H1 (cell line): ENCODE data around the gene LIMK1. TPM values are rescaled to one million over a fixed set of nuclear protein-coding genes. Genes with fewer than 3 reads are reported as not detected.

Source experiments
- CTCF ChIA-PET: fragments of 300-600 bp; sonication (Branson Sonifier 250); formaldehyde crosslinking; loops from one replicate; lab custom pipeline; 2021; ENCODE audit not compliant: partially characterized antibody; lab: Charles Lee
- POLR2A ChIA-PET: fragments of 300-600 bp; sonication (Branson Sonifier 250); formaldehyde crosslinking; loops from one replicate; lab custom pipeline; 2021; ENCODE audit warnings: inconsistent platforms; ENCODE audit not compliant: partially characterized antibody; lab: Charles Lee
- DNase-seq, 2 experiments: peaks; one replicate each; pipeline versions ENCODE4 v3.0.0 to v3.0.0-alpha.2; 2010 to 2022; ENCODE audit warnings: low spot score in 2 of 2, low read depth in 1 of 2, mixed read lengths in 1 of 2
- FAIRE-seq: peaks from 2 replicates; lab custom pipeline; 2011; peaks lifted over from hg19 to GRCh38; lab: Jason Lieb, UNC
- H2AFZ ChIP-seq: 2 replicates; pipeline ENCODE4 v1.8.1; 2012; ENCODE audit warnings: low read length, inconsistent platforms
- H2AK5ac ChIP-seq: 2 replicates; pipeline ENCODE4 v1.6.1; 2013; ENCODE audit warnings: low read depth, low read length
- H2BK120ac ChIP-seq: replicated peaks from 2 replicates; pipeline ENCODE3; 2013; ENCODE audit warnings: low read depth, low read length, inconsistent platforms
- H2BK12ac ChIP-seq: 2 replicates; pipeline ENCODE4 v1.6.1; 2013; ENCODE audit warnings: low read depth, low read length
- H2BK15ac ChIP-seq: 2 replicates; pipeline ENCODE4 v1.6.1; 2013; ENCODE audit warnings: low read length
- H2BK20ac ChIP-seq: 2 replicates; pipeline ENCODE4 v1.6.1; 2013; ENCODE audit warnings: low read length
- H2BK5ac ChIP-seq: 2 replicates; pipeline ENCODE4 v1.6.1; 2013; ENCODE audit warnings: low read depth, low read length
- H3K14ac ChIP-seq: 2 replicates; pipeline ENCODE4 v1.6.1; 2013; ENCODE audit warnings: inconsistent platforms; ENCODE audit not compliant: insufficient read length
- H3K18ac ChIP-seq: 2 replicates; pipeline ENCODE4 v1.6.1; 2013; ENCODE audit warnings: low read length; ENCODE audit errors: extremely low read depth
- H3K23ac ChIP-seq: 2 replicates; pipeline ENCODE4 v1.6.1; 2013; ENCODE audit warnings: inconsistent platforms; ENCODE audit not compliant: insufficient read length
- H3K23me2 ChIP-seq: 2 replicates; pipeline ENCODE4 v1.6.1; 2013; ENCODE audit warnings: low read depth, low read length
- H3K27ac ChIP-seq: 2 replicates; pipeline ENCODE4 v1.6.1; 2011; ENCODE audit warnings: low read depth, low read length, inconsistent platforms
- H3K27me3 ChIP-seq, 4 experiments: replicated peaks in 1 of 4; 1 replicate in 1 of 4; 2 replicates in 3 of 4; pipeline versions ENCODE4 v1.6.1 to v1.8.1; 2011 to 2013; ENCODE audit warnings: low read length in 3 of 4, mild to moderate bottlenecking in 3 of 4, inconsistent platforms in 2 of 4, mixed read lengths in 2 of 4, moderate library complexity in 1 of 4; ENCODE audit not compliant: control insufficient read depth in 3 of 4, insufficient read depth in 3 of 4; ENCODE audit errors: extremely low read depth in 1 of 4
- H3K36me3 ChIP-seq, 4 experiments: 2 replicates each; pipeline versions ENCODE4 v1.6.1 to v1.8.1; 2011 to 2013; ENCODE audit warnings: mild to moderate bottlenecking in 4 of 4, low read length in 3 of 4, moderate library complexity in 2 of 4, control low read depth in 1 of 4, inconsistent platforms in 1 of 4; ENCODE audit not compliant: insufficient read depth in 4 of 4, control insufficient read depth in 2 of 4
- H3K4ac ChIP-seq: replicated peaks from 2 replicates; pipeline ENCODE3; 2013; ENCODE audit warnings: low read length, low read depth, mixed read lengths, inconsistent platforms; ENCODE audit not compliant: insufficient read length
- H3K4me1 ChIP-seq, 4 experiments: replicated peaks in 1 of 4; 1 replicate in 1 of 4; 2 replicates in 3 of 4; pipeline versions ENCODE4 v1.6.1 to v1.8.1; 2011 to 2013; ENCODE audit warnings: low read length in 3 of 4, inconsistent platforms in 2 of 4, mixed read lengths in 1 of 4; ENCODE audit not compliant: insufficient read depth in 4 of 4, control insufficient read depth in 3 of 4
- H3K4me2 ChIP-seq, 2 experiments: 2 replicates each; pipeline versions ENCODE4 v1.6.1 to v1.8.1; 2011 to 2013; ENCODE audit warnings: low read depth in 2 of 2, low read length in 2 of 2, control low read depth in 1 of 2, inconsistent platforms in 1 of 2, mild to moderate bottlenecking in 1 of 2; ENCODE audit not compliant: insufficient read depth in 1 of 2
- H3K4me3 ChIP-seq, 4 experiments: fragments of 200-600, 300-600 bp in 1 of 4; sonication (generic), shearing (Covaris generic), sonication (Bioruptor Twin) in 1 of 4; 2 replicates each; pipeline versions ENCODE4 v1.5.1 to v1.8.1; 2011 to 2016; ENCODE audit warnings: low read length in 4 of 4, low read depth in 3 of 4, control low read depth in 2 of 4, inconsistent platforms in 2 of 4, mild to moderate bottlenecking in 2 of 4, mixed read lengths in 1 of 4, moderate library complexity in 1 of 4; ENCODE audit not compliant: insufficient read depth in 2 of 4; ENCODE audit errors: extremely low read depth in 1 of 4
- H3K56ac ChIP-seq: replicated peaks from 2 replicates; pipeline ENCODE3; 2013; ENCODE audit warnings: low read depth, mild to moderate bottlenecking, mixed read lengths, low read length, inconsistent platforms; ENCODE audit not compliant: insufficient read length
- H3K79me1 ChIP-seq: 2 replicates; pipeline ENCODE4 v1.6.1; 2013; ENCODE audit warnings: low read depth, low read length, control low read depth
- H3K79me2 ChIP-seq, 2 experiments: 2 replicates each; pipeline versions ENCODE4 v1.6.1 to v1.8.1; 2012 to 2013; ENCODE audit warnings: low read length in 2 of 2, mild to moderate bottlenecking in 2 of 2, inconsistent platforms in 1 of 2; ENCODE audit not compliant: insufficient read depth in 2 of 2, control insufficient read depth in 1 of 2
- H3K9ac ChIP-seq, 4 experiments: replicated peaks in 1 of 4; 1 replicate in 1 of 4; 2 replicates in 3 of 4; pipeline versions ENCODE4 v1.6.1 to v1.8.1; 2011 to 2013; ENCODE audit warnings: low read depth in 3 of 4, low read length in 3 of 4, control low read depth in 2 of 4, mild to moderate bottlenecking in 2 of 4, moderate library complexity in 2 of 4, inconsistent platforms in 1 of 4; ENCODE audit errors: extremely low read depth in 1 of 4
- H3K9me3 ChIP-seq, 2 experiments: 2 replicates each; pipeline versions ENCODE4 v1.6.1 to v1.8.1; 2012 to 2013; ENCODE audit warnings: mild to moderate bottlenecking in 2 of 2, moderate library complexity in 2 of 2, control low read depth in 1 of 2, inconsistent platforms in 1 of 2, low read depth in 1 of 2, low read length in 1 of 2, mixed read lengths in 1 of 2; ENCODE audit not compliant: insufficient read depth in 2 of 2
- H4K20me1 ChIP-seq, 2 experiments: replicated peaks in 1 of 2; 2 replicates each; pipeline versions ENCODE3 to v1.8.1; 2011 to 2013; ENCODE audit warnings: inconsistent platforms in 2 of 2, low read length in 2 of 2, mild to moderate bottlenecking in 1 of 2; ENCODE audit not compliant: insufficient read depth in 2 of 2, control insufficient read depth in 1 of 2
- H4K5ac ChIP-seq: 2 replicates; pipeline ENCODE4 v1.6.1; 2013; ENCODE audit warnings: low read length, low read depth, mixed read lengths, inconsistent platforms; ENCODE audit not compliant: insufficient read length
- H4K8ac ChIP-seq: 2 replicates; pipeline ENCODE4 v1.8.0; 2013; ENCODE audit warnings: mild to moderate bottlenecking, moderate library complexity, low read length, inconsistent platforms; ENCODE audit not compliant: insufficient read depth; ENCODE audit errors: extremely low read depth
- H4K91ac ChIP-seq: replicated peaks from 2 replicates; pipeline ENCODE3; 2013; ENCODE audit warnings: low read length, mixed read lengths, inconsistent platforms; ENCODE audit not compliant: insufficient read length
- ASH2L ChIP-seq: fragments of 200-600, 300-600 bp; sonication (generic); IDR thresholded peaks from one replicate; pipeline ENCODE4 v1.7.1; 2017; ENCODE audit warnings: low read length
- BRCA1 ChIP-seq: IDR thresholded peaks from 2 replicates; pipeline ENCODE4 v1.6.1; 2012; ENCODE audit warnings: low read depth, low read length, improper control_type of control experiment
- CBX8 ChIP-seq: fragments of 300-800, 300-1000 bp; sonication (generic); IDR thresholded peaks from 2 replicates; pipeline ENCODE4 v1.7.1; 2016; ENCODE audit warnings: low read depth, low read length, borderline replicate concordance
- CHD2 ChIP-seq: IDR thresholded peaks from 2 replicates; pipeline ENCODE4 v1.6.1; 2012; ENCODE audit warnings: low read length, improper control_type of control experiment
- EP300 ChIP-seq, 2 experiments: IDR thresholded peaks; 1 replicate in 1 of 2; 2 replicates in 1 of 2; pipeline ENCODE4 v1.6.1; 2011 to 2012; ENCODE audit warnings: low read depth in 2 of 2, low read length in 2 of 2, mild to moderate bottlenecking in 2 of 2, borderline replicate concordance in 1 of 2, inconsistent platforms in 1 of 2, moderate library complexity in 1 of 2
- GTF2F1 ChIP-seq: IDR thresholded peaks from 2 replicates; pipeline ENCODE4 v1.6.1; 2012; ENCODE audit warnings: low read depth, low read length, improper control_type of control experiment, borderline replicate concordance
- JUND ChIP-seq: IDR thresholded peaks from 2 replicates; pipeline ENCODE4 v1.6.1; 2011; ENCODE audit warnings: mild to moderate bottlenecking, improper control_type of control experiment, low read length
- KDM4A ChIP-seq: IDR thresholded peaks from one replicate; pipeline ENCODE4 v1.7.1; 2012; ENCODE audit warnings: low read depth, mild to moderate bottlenecking, moderate library complexity, low read length, inconsistent platforms; ENCODE audit not compliant: severe bottlenecking
- POLR2A ChIP-seq, 2 experiments: IDR thresholded peaks; 1 replicate in 1 of 2; 2 replicates in 1 of 2; pipeline ENCODE4 v1.6.1; 2011; ENCODE audit warnings: low read depth in 2 of 2, low read length in 2 of 2, mild to moderate bottlenecking in 2 of 2; ENCODE audit errors: control extremely low read depth in 1 of 2
- POU5F1 ChIP-seq: IDR thresholded peaks from 2 replicates; pipeline ENCODE4 v1.6.1; 2011; ENCODE audit warnings: low read depth, mild to moderate bottlenecking, low read length, moderate library complexity
- RBBP5 ChIP-seq: IDR thresholded peaks from 2 replicates; pipeline ENCODE4 v1.7.1; 2012; ENCODE audit warnings: low read depth, mild to moderate bottlenecking, inconsistent platforms, low read length, moderate library complexity, borderline replicate concordance
- SIRT6 ChIP-seq: IDR thresholded peaks from one replicate; pipeline ENCODE4 v1.7.1; 2012; ENCODE audit warnings: low read length, inconsistent platforms
- TEAD4 ChIP-seq: IDR thresholded peaks from 2 replicates; pipeline ENCODE4 v1.6.1; 2012; ENCODE audit warnings: low read depth, low read length, inconsistent platforms, mixed read lengths
- YY1 ChIP-seq: IDR thresholded peaks from 2 replicates; pipeline ENCODE4 v1.6.1; 2011; ENCODE audit warnings: low read depth, mild to moderate bottlenecking, low read length
- WGBS, 2 experiments: shearing (Covaris generic) in 1 of 2; methylation state at CpG; one replicate each; pipeline versions ENCODE4 v1.1.6 to v1.1.7; 2013 to 2015; ENCODE audit warnings: low lambda C conversion rate in 2 of 2, mixed read lengths in 2 of 2, inconsistent platforms in 1 of 2, low coverage in 1 of 2, missing lambda C conversion rate in 1 of 2; ENCODE audit not compliant: insufficient replicate concordance in 2 of 2, insufficient coverage in 1 of 2, insufficient read length in 1 of 2; ENCODE audit errors: extremely low coverage in 1 of 2, missing lambda C conversion rate in 1 of 2; 5-methylcytosine and 5-hydroxymethylcytosine counted together
- polyA plus RNA-seq, 7 experiments: library from polyadenylated mRNA; depleted of rRNA in 3 of 7; stranded (reverse) in 5 of 7; unstranded in 2 of 7; fragments of >200 nt in 5 of 7; fragments of 200-250 nt in 2 of 7; gene quantifications; 1 replicate in 5 of 7; 2 replicates in 1 of 7; 4 replicates in 1 of 7; pipeline versions ENCODE4 v1.2.1 to v1.2.3, GENCODE V29; 2011 to 2013; ENCODE audit warnings: missing spikeins in 2 of 7, mixed read lengths in 2 of 7
- total RNA-seq: library from RNA; stranded (reverse); fragmentation: NEBNext Ultra II Directional; extraction: Animal tissue kit (Norgen Biotek cat#: 25700); gene quantifications from 2 replicates; pipeline ENCODE4 v1.2.1, GENCODE V29; 2021

Gene LIMK1
- total and polyA plus RNA-seq, 2 of the 8 experiments (the other 6 are each of a cell fraction or from before 2014, with no cell fraction given) = 93.5 to 108 TPM

- FAIRE-seq (no peak), DNase-seq (no peak)
- H3K4me2 ChIP-seq = no peak overlapping the region
- H2AFZ ChIP-seq = no peak overlapping the region
- no peak overlapping the region for H4K8ac ChIP-seq
- no peak overlapping the region for H2BK12ac ChIP-seq
- H2BK120ac ChIP-seq = no peak overlapping the region
- no peak overlapping the region for H3K4me3 ChIP-seq
- no peaks in the 10 kb centered on the region for H3K27me3 ChIP-seq
- no peak overlapping the region for H3K27ac ChIP-seq
- no peak overlapping the region for H3K56ac ChIP-seq
- peaks cover 3 to 10% of the 10 kb centered on the region in 2 experiments for H3K9me3 ChIP-seq
- no peaks in the 10 kb centered on the region; the same call in 1 of the 2 replicates for H3K23me2 ChIP-seq
- peaks cover 8 to 21% (median 19%) of the 10 kb centered on the region in 4 experiments for H3K4me1 ChIP-seq
- H3K18ac ChIP-seq = no peak overlapping the region
- no peak overlapping the region for H4K91ac ChIP-seq
- 91% methylated on average over 11 of the region's 11 CpGs; no CpG with 5 or more reads in 1 of the 2 experiments for WGBS, 2 experiments
- peaks cover 0 to 4% of the 10 kb centered on the region in 2 experiments for H4K20me1 ChIP-seq
- no peak overlapping the region for H3K14ac ChIP-seq
- H3K79me1 ChIP-seq = peaks cover 5% of the 10 kb centered on the region
- H3K4ac ChIP-seq = no peak overlapping the region
- CTCF ChIA-PET = interaction anchor here (0.6 to 1.2 kb wide), 6 partner anchors 25 to 274 kb away, joined by 3 to 5 read pairs (median 3); no protein-coding TSS in a partner anchor
- peaks cover 0 to 5% of the 10 kb centered on the region in 2 experiments; a peak in 1 of 4 replicates for H3K79me2 ChIP-seq
- H2BK15ac ChIP-seq = no peak overlapping the region
- POLR2A ChIA-PET = interaction anchor here (1.4 kb wide), 1 partner anchor 76 kb away, joined by 7 read pairs; the partner anchor contains the start of gene EIF4H
- H2AK5ac ChIP-seq = no peak overlapping the region
- no peak overlapping the region for H4K5ac ChIP-seq
- no peak overlapping the region for H2BK20ac ChIP-seq
- no peak overlapping the region for H3K23ac ChIP-seq
- peaks cover 6 to 37% (median 21%) of the 10 kb centered on the region in 4 experiments for H3K36me3 ChIP-seq
- no peak overlapping the region for H3K9ac ChIP-seq
- H2BK5ac ChIP-seq = no peak overlapping the region; the same call in 1 of the 2 replicates
- TF ChIP-seq GTF2F1 = no peak
- TF ChIP-seq POU5F1 = no peak
- no peak for TF ChIP-seq CHD2
- TF ChIP-seq CBX8 = no peak
- TF ChIP-seq EP300 (IDR thresholded peaks at IDR 0.05; ENCODE audit: borderline replicate concordance in 1 of 2, low read depth in 2 of 2, low read length in 2 of 2) = no peak
- no peak for TF ChIP-seq KDM4A
- no peak for TF ChIP-seq SIRT6
- TF ChIP-seq YY1 = no peak
- TF ChIP-seq RBBP5 = no peak
- TF ChIP-seq BRCA1 = no peak
- TF ChIP-seq TEAD4 = no peak
- no peak for TF ChIP-seq ASH2L
- no peak for TF ChIP-seq POLR2A (IDR thresholded peaks at IDR 0.05; ENCODE audit: control extremely low read depth in 1 of 2, low read depth in 2 of 2, low read length in 2 of 2)
- TF ChIP-seq JUND = no peak
Measured at GRCh38 chr7:74097937-74098614, 14.5 kb downstream of the LIMK1 start.
